Measurements from ENCODE around the gene YAF2. TPM values are rescaled to one million over a fixed set of nuclear protein-coding genes. Genes with fewer than 3 reads are reported as not detected.

Gene YAF2
- total RNA-seq, 6 experiments from 2014 or later: 12.8 to 22.3 (median 16.9) TPM

GRCh38 chr12:42178101-42178500 lies 59.9 kb downstream of the YAF2 start:
- Histone ChIP-seq H3K4me1 (peaks cover 0 to 14% (median 1%) of the 10 kb centered on the region in 4 donors), H3K27ac (no peak overlapping the region), H3K36me3 (no peaks in the 10 kb centered on the region), H3K4me3 (no peak overlapping the region), H3K9me3 (no peaks in the 10 kb centered on the region), H3K27me3 (no peaks in the 10 kb centered on the region)
- WGBS (ENCODE audit: insufficient coverage, low coverage, low lambda C conversion rate, missing lambda C conversion rate): 100% methylated on average over 2 of the region's 2 CpGs
- intact Hi-C loops (cut with DNase I): no loop called here
- ATAC-seq (no peak), DNase-seq (no peak)
- no peak for TF ChIP-seq POLR2A (IDR thresholded peaks at IDR 0.05)
- TF ChIP-seq CTCF (IDR thresholded peaks at IDR 0.05): no peak

- no peaks in the 10 kb centered on the region for H3K36me3 ChIP-seq
- DNase-seq (no peak), ATAC-seq (no peak)
- H3K9me3 ChIP-seq: no peaks in the 10 kb centered on the region
- intact Hi-C loops (cut with DNase I): no loop called here
- TF ChIP-seq CTCF (IDR thresholded peaks at IDR 0.05) (no peak), POLR2A (IDR thresholded peaks at IDR 0.05) (no peak)
- H3K27ac ChIP-seq: no peak overlapping the region
- H3K27me3 ChIP-seq: no peaks in the 10 kb centered on the region
- WGBS (ENCODE audit: insufficient coverage, low coverage, low lambda C conversion rate, missing lambda C conversion rate): 89% methylated on average over 1 of the region's 1 CpG
- H3K4me1 ChIP-seq: peaks cover 0 to 6% (median 1%) of the 10 kb centered on the region in 4 donors
- H3K4me3 ChIP-seq: no peak overlapping the region
These were observed 63.1 kb downstream of the YAF2 start for GRCh38 chr12:42174978-42175377.

- H3K4me1 ChIP-seq: peaks cover 0 to 6% (median 1%) of the 10 kb centered on the region in 4 donors
- intact Hi-C loops (cut with DNase I): no loop called here
- no peak overlapping the region for H3K27ac ChIP-seq
- no peak for DNase-seq
- no peaks in the 10 kb centered on the region for H3K36me3 ChIP-seq
- ATAC-seq: no peak
- H3K4me3 ChIP-seq: no peak overlapping the region
- H3K27me3 ChIP-seq: no peaks in the 10 kb centered on the region
- TF ChIP-seq POLR2A (IDR thresholded peaks at IDR 0.05): no peak
- no peaks in the 10 kb centered on the region for H3K9me3 ChIP-seq
These were observed 64.0 kb downstream of the YAF2 start for GRCh38 chr12:42173961-42174521.

GRCh38 chr12:42172441-42173210 lies 65.4 kb downstream of the YAF2 start:
- H3K36me3 ChIP-seq: no peaks in the 10 kb centered on the region
- no peak for DNase-seq
- intact Hi-C loops (cut with DNase I): no loop called here
- TF ChIP-seq CTCF (IDR thresholded peaks at IDR 0.05) (no peak), POLR2A (IDR thresholded peaks at IDR 0.05) (no peak)
- no peaks in the 10 kb centered on the region for H3K9me3 ChIP-seq
- H3K27ac ChIP-seq: no peak overlapping the region
- H3K27me3 ChIP-seq: no peaks in the 10 kb centered on the region
- H3K4me1 ChIP-seq: peaks cover 0 to 6% (median 1%) of the 10 kb centered on the region in 4 donors
- peak in 2 of 4 donors; percentile 21 to 36 for ATAC-seq
- no peak overlapping the region for H3K4me3 ChIP-seq
- 90% methylated on average over 4 of the region's 4 CpGs for whole genome bisulfite sequencing (ENCODE audit: insufficient coverage, low coverage, low lambda C conversion rate, missing lambda C conversion rate)

GRCh38 chr12:42167711-42168110 lies 70.3 kb downstream of the YAF2 start:
- Histone ChIP-seq H3K4me1 (peaks cover 0 to 10% (median under 1%) of the 10 kb centered on the region in 4 donors), H3K4me3 (no peak overlapping the region), H3K9me3 (no peaks in the 10 kb centered on the region), H3K27me3 (no peaks in the 10 kb centered on the region), H3K27ac (no peak overlapping the region), H3K36me3 (no peaks in the 10 kb centered on the region)
- 95% methylated on average over 6 of the region's 6 CpGs for WGBS (ENCODE audit: insufficient coverage, low coverage, low lambda C conversion rate, missing lambda C conversion rate)
- DNase-seq (no peak), ATAC-seq (no peak)
- intact Hi-C loops (cut with DNase I): no loop called here
- TF ChIP-seq POLR2A (IDR thresholded peaks at IDR 0.05) (no peak), CTCF (IDR thresholded peaks at IDR 0.05) (no peak)

Data from right lobe of liver (tissue), 6 donors.